Measurements from ENCODE around the gene CABP2.
"Not testable (repeated sequence)": the region's sequence is repeated elsewhere in the genome, so short reads cannot be mapped to it uniquely, and the experiment has no call there.

Gene CABP2

DNA sequence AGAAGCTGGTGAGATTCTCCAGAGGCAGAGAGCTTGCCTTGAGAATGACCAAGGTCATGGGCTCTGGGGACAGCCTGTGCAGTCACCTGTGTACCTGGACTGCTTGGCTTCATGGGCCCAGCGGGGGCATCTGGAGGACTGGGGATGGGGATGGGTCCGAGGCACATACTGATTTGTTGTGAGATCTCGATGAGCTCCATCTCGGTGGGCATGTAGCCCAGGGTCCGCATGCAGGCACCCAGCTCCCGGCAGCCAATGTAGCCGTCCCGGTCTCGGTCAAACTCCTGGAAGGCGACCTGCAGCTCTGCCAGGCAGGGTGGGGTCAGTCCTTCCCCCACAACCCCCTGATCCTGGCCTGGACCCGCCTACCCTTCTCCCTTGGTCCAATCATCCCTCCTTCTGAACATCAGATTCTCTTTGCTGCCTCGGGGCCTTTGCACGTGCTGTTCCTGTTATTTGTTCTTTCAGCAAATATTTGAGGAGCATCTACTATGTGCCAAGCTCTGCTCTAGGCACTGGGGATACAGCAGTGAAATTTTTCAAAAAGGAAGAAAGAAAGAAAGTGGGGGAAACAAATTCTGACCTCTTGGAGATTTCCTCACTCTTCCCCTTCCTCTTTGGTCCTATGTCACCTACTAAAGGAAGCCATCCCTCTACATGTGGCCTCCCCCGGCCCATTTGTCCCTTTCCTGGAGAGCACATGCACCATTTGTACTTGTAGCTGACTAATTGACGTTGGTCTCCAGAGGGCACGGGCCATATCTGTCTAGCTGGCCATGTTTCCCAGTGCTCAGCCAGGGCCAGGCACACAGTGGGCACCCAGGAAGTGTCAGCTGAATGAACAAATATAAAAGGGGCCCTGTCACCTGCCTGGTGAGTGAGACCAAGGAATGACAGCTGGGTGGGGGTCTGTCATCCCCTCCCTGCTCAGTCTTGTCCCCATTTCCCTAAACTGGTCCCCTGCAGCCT lies 2.1 kb downstream of the CABP2 start:
- no peak for DNase-seq (ENCODE audit: insufficient read length)
- FAIRE-seq, result no peak
- TF ChIP-seq POLR2A (IDR thresholded peaks at IDR 0.05; ENCODE audit: low read depth, low read length), result no peak
- TF ChIP-seq POLR2AphosphoS5 (IDR thresholded peaks at IDR 0.05; ENCODE audit: low read depth, low read length), result no peak
- no peak for TF ChIP-seq TAF1 (IDR thresholded peaks at IDR 0.05; ENCODE audit: borderline replicate concordance, low read depth, low read length)

DNA sequence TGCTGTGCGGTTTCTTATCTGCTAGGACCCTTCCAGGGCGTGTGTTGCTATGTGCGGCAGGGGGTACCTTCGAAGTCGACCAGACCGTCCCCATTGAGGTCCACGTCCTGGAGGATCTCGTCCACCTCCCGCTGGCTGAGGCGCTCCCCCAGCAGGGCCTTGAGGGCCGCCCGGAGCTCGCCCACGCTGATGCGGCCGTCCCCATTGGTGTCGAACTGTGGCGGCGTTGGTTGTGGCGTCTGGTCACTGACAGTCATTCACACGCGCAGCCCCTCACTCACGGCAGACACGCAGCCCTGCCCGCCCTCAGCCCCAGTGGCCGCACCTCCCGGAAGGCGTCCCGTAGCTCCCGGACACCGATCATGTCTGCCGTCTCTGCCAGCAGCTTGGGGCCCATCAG lies 3.5 kb downstream of the CABP2 start:
- FAIRE-seq (no peak), DNase-seq (ENCODE audit: insufficient read length) (no peak)
- no peak for TF ChIP-seq POLR2AphosphoS5 (IDR thresholded peaks at IDR 0.05; ENCODE audit: low read depth, low read length)
- no peak for TF ChIP-seq TAF1 (IDR thresholded peaks at IDR 0.05; ENCODE audit: borderline replicate concordance, low read depth, low read length)
- TF ChIP-seq POLR2A (IDR thresholded peaks at IDR 0.05; ENCODE audit: low read depth, low read length), result no peak

DNA sequence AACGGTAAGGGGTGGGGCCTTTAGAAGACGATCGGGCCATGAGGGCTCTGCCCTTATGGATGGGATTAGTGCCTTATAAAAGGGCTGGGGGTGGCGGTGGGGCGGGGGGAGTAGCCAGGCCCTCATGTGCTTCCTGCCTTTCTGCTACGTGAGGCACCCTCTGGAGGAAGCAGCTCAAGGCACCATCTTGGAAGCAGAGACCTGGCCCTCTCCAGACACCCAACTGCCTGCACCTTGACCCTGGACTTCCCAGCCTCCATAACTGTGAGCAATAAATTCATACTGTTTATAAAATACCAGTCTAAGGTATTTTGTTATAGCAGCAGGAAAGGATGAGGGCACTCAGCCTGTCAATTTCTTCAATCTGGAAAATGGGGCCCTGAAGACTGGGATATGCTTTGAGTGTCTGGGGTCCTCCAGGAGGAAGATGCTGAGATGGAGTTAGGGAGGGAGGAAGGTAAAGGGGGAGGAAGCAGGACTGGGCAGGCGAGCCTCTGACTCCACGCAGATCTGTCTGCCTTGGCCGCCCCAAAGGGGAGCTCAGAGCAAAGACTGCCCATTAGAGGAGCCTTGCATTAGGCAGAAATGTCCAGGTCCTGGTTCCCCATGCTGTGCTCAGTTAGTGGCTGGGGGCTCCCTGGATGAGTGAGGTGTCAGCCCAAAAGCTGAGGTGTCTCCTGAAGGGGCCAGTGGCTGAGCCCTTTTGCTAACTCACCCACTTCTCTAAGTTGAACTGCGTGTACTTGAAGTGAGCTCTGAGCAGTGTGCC lies 5.3 kb downstream of the CABP2 start:
- TF ChIP-seq POLR2AphosphoS5 (IDR thresholded peaks at IDR 0.05; ENCODE audit: low read depth, low read length) (no peak), TAF1 (IDR thresholded peaks at IDR 0.05; ENCODE audit: borderline replicate concordance, low read depth, low read length) (no peak), POLR2A (IDR thresholded peaks at IDR 0.05; ENCODE audit: low read depth, low read length) (no peak)
- FAIRE-seq (no peak), DNase-seq (ENCODE audit: insufficient read length) (no peak)

DNA sequence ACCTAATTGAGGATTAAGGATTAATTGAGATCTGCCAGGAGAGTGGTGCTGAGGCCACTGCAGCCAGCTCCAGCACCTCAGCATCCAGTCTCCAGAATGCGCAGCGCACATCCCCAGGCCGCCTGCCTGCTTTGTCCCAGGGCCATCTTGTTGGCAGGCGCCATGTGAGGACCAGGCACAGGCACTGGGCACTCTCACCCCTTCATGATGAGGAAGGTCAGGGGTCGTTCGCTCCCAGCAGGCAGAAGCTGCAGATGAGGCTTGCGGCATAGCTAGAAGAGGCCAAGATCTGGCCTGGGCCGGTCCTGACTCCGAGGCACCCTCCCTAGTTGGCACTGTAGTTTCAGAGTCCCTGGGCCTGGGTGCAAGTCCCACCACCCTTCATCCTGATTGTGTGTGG lies 6.4 kb downstream of the CABP2 start:
- DNase-seq (ENCODE audit: insufficient read length) (no peak), FAIRE-seq (no peak)
- TF ChIP-seq POLR2AphosphoS5 (IDR thresholded peaks at IDR 0.05; ENCODE audit: low read depth, low read length), result no peak

- no peak for FAIRE-seq
- no peak for DNase-seq (ENCODE audit: insufficient read length)
- TF ChIP-seq TAF1 (IDR thresholded peaks at IDR 0.05; ENCODE audit: borderline replicate concordance, low read depth, low read length) (no peak), POLR2AphosphoS5 (IDR thresholded peaks at IDR 0.05; ENCODE audit: low read depth, low read length) (no peak), POLR2A (IDR thresholded peaks at IDR 0.05; ENCODE audit: low read depth, low read length) (no peak)
Observed at GRCh38 chr11:67514116-67514515, 9.1 kb downstream of the CABP2 start.

DNA sequence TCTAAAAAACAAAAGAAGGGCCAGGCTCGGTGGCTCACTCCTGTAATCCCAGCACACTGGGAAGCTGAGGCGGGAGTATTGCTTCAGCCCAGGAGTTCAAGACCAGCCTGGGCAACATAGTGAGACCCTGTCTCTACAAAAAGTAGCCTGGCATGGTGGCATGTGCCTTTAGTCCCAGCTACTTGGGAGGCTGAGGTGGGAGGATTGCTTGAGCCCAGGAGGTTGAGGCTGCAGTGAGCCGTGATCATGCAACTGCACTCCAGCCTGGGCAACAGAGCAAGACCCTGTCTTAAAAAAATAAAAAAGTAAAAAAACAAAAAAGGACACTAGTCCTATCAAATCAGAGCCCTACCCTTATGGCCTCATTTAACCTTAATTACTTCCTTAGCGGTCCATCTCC lies 11.7 kb downstream of the CABP2 start:
- not testable (repeated sequence) for DNase-seq (ENCODE audit: insufficient read length); FAIRE-seq

DNA sequence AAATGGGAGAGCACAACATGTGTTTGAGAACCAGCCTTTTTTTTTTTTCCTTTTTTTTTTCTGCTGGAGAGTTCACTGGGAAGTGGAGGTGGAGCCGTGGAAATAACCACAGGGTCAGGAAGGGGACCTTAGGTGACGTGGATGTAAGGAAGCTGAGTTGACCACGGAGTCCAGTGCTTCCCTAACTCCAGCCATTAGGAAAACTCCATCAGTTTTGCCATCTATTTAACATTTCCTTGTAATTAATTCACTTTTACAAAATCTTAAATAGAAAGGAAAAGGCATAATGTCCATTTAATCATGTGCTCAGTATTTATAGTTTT lies 13.3 kb downstream of the CABP2 start:
- no peak for DNase-seq (ENCODE audit: insufficient read length)
- FAIRE-seq, result no peak
- TF ChIP-seq POLR2A (IDR thresholded peaks at IDR 0.05; ENCODE audit: low read depth, low read length), result no peak
- no peak for TF ChIP-seq POLR2AphosphoS5 (IDR thresholded peaks at IDR 0.05; ENCODE audit: low read depth, low read length)
- TF ChIP-seq TAF1 (IDR thresholded peaks at IDR 0.05; ENCODE audit: borderline replicate concordance, low read depth, low read length), result no peak

GRCh38 chr11:67508486-67509121 lies 14.6 kb downstream of the CABP2 start:
- DNase-seq (ENCODE audit: insufficient read length) (peak; percentile 99), FAIRE-seq (no peak)
- no peak; the same call in 1 of the 2 replicates for TF ChIP-seq POLR2AphosphoS5 (IDR thresholded peaks at IDR 0.05; ENCODE audit: low read depth, low read length)
- TF ChIP-seq TAF1 (IDR thresholded peaks at IDR 0.05; ENCODE audit: borderline replicate concordance, low read depth, low read length), result no peak
- peak; percentile 58; the same call in 1 of the 2 replicates for TF ChIP-seq POLR2A (IDR thresholded peaks at IDR 0.05; ENCODE audit: low read depth, low read length)

GRCh38 chr11:67507864-67508485 lies 15.3 kb downstream of the CABP2 start, which contains the start of gene CDK2AP2:
Gene CDK2AP2, minus strand, starts transcription at chr11:67508162. Its CDS starts 80 bp downstream, at chr11:67508082.
- TF ChIP-seq POLR2AphosphoS5 (IDR thresholded peaks at IDR 0.05; ENCODE audit: low read depth, low read length), result no peak; the same call in 1 of the 2 replicates
- TF ChIP-seq POLR2A (IDR thresholded peaks at IDR 0.05; ENCODE audit: low read depth, low read length), result peak; percentile 86
- TF ChIP-seq TAF1 (IDR thresholded peaks at IDR 0.05; ENCODE audit: borderline replicate concordance, low read depth, low read length), result no peak
- peak; percentile 98 for DNase-seq (ENCODE audit: insufficient read length)
- FAIRE-seq, result peak; percentile 100

GRCh38 chr11:67507242-67507863 lies 15.9 kb downstream of the CABP2 start:
- no peak for TF ChIP-seq TAF1 (IDR thresholded peaks at IDR 0.05; ENCODE audit: borderline replicate concordance, low read depth, low read length)
- TF ChIP-seq POLR2A (IDR thresholded peaks at IDR 0.05; ENCODE audit: low read depth, low read length), result no peak
- no peak; the same call in 1 of the 2 replicates for TF ChIP-seq POLR2AphosphoS5 (IDR thresholded peaks at IDR 0.05; ENCODE audit: low read depth, low read length)
- DNase-seq (ENCODE audit: insufficient read length), result no peak
- FAIRE-seq, result no peak
